Measurements from ENCODE around the gene PSMB2.

The PSMB2 gene

DNA sequence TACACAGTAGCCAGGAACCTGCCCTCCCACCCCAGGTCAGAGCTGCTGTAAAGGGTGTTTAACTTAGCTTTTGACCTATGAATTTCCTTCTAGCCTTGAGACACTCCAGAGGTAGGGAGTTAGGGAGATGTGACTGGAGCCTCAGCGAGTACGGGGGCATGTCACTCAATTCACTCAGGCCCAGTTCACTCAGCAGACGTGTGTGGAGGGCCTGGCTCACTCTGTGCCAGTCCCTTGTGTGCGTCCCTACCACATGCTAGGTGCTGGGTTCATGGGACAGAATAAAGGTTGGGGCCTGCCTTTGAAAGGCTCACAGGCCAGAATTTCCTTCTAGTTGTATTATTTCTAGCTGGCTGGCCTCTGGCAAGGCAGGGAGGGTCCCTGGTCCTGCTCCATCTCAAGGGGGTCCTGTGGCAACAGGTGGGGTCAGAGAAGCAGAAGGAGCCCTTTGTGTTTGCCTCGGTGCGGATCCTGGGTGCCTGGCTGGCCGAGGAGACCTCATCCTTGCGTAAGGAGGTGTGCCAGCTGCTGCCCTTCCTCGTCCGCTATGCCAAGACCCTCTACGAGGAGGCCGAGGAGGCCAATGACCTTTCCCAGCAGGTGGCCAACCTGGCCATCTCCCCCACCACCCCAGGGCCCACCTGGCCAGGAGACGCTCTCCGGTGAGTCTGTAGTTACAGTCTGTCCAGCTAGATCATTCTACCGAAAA lies 79.2 kb downstream of the PSMB2 start:
- peaks cover 41% of the 10 kb centered on the region for H3K4me1 ChIP-seq (ENCODE audit: control insufficient read depth, insufficient read depth, low read length)
- no peaks in the 10 kb centered on the region for H3K27me3 ChIP-seq (ENCODE audit: control insufficient read depth in 1 of 2, insufficient read depth in 2 of 2, low read length in 2 of 2)
- H3K27ac ChIP-seq (ENCODE audit: low read length) = no peak overlapping the region
- H3K9me3 ChIP-seq (ENCODE audit: control insufficient read depth in 2 of 2, low read length in 2 of 2) = no peaks in the 10 kb centered on the region
- no peak overlapping the region for H3K4me3 ChIP-seq (ENCODE audit: low read length in 2 of 2)
- H3K9ac ChIP-seq (ENCODE audit: low read length in 2 of 2) = peak overlapping the region in 1 of 2 donors; percentile 21
- peaks cover 3 to 20% of the 10 kb centered on the region in 2 donors for H3K36me3 ChIP-seq (ENCODE audit: control insufficient read depth in 2 of 2, insufficient read depth in 2 of 2, low read length in 2 of 2)

DNA sequence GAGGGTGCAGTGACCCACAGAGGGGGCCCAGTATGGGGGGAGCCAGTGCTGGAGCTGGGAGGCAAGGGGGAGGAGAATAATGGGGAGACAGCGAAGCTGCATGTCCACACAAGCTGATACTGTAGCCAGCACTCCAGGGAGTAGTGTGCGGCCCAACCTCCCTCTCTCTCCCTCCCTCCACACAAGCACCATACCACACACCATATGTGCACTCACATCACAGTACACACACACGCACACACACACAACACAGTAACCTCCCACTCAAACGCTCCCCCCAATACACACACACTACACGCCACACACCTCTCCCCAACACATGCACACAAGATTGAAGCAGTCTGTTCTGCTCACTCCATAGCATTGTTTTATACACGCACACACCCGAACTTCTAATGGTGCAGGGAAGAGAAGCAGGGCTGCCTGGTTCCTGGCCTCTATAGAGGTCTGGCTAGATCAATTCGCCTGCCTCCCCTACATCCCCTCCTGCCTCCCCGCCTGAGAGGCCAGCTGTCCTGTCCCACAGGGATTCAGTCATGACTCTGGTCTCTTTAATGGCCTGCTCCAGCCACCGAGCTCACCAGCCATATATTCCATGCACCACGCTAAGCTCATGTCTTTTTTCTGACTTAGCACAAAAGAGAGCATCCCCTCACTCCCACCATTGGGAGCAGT lies 79.9 kb downstream of the PSMB2 start:
- peaks cover 3 to 17% of the 10 kb centered on the region in 2 donors for H3K36me3 ChIP-seq (ENCODE audit: control insufficient read depth in 2 of 2, insufficient read depth in 2 of 2, low read length in 2 of 2)
- H3K27ac ChIP-seq (ENCODE audit: low read length) = peak overlapping the region; percentile 89
- peak overlapping the region in 1 of 2 donors; percentile 55 for H3K4me3 ChIP-seq (ENCODE audit: low read length in 2 of 2)
- peaks cover 46% of the 10 kb centered on the region for H3K4me1 ChIP-seq (ENCODE audit: control insufficient read depth, insufficient read depth, low read length)
- no peaks in the 10 kb centered on the region for H3K27me3 ChIP-seq (ENCODE audit: control insufficient read depth in 1 of 2, insufficient read depth in 2 of 2, low read length in 2 of 2)
- H3K9ac ChIP-seq (ENCODE audit: low read length in 2 of 2) = peak overlapping the region; percentile 52 to 64
- H3K9me3 ChIP-seq (ENCODE audit: control insufficient read depth in 2 of 2, low read length in 2 of 2) = no peaks in the 10 kb centered on the region

DNA sequence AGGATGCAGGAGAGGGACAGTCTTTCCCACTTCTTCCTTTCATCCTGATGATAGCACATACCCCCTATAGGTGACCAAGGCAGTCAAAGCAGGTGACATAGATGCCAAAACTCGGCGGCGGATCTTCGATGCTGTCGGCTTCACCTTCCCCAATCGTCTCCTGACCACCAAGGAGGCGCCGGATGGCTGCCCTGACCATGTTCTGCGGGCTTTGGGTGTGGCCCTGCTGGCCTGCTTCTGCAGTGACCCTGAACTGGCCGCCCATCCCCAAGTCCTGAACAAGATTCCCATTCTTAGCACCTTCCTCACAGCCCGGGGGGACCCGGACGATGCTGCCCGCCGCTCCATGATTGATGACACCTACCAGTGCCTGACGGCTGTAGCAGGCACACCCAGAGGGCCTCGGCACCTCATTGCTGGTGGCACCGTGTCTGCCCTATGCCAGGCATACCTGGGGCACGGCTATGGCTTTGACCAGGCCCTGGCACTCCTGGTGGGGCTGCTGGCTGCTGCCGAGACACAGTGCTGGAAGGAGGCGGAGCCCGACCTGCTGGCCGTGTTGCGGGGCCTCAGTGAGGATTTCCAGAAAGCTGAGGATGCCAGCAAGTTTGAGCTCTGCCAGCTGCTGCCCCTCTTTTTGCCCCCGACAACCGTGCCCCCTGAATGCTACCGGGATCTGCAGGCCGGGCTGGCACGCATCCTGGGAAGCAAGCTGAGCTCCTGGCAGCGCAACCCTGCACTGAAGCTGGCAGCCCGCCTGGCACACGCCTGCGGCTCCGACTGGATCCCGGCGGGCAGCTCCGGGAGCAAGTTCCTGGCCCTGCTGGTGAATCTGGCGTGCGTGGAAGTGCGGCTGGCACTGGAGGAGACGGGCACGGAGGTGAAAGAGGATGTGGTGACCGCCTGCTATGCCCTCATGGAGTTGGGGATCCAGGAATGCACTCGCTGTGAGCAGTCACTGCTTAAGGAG lies 80.8 kb downstream of the PSMB2 start:
- Histone ChIP-seq H3K27ac (ENCODE audit: low read length) (peak overlapping the region; percentile 89), H3K4me3 (ENCODE audit: low read length in 2 of 2) (peak overlapping the region; percentile 21 to 55), H3K36me3 (ENCODE audit: control insufficient read depth in 2 of 2, insufficient read depth in 2 of 2, low read length in 2 of 2) (peaks cover 3 to 14% of the 10 kb centered on the region in 2 donors)

DNA sequence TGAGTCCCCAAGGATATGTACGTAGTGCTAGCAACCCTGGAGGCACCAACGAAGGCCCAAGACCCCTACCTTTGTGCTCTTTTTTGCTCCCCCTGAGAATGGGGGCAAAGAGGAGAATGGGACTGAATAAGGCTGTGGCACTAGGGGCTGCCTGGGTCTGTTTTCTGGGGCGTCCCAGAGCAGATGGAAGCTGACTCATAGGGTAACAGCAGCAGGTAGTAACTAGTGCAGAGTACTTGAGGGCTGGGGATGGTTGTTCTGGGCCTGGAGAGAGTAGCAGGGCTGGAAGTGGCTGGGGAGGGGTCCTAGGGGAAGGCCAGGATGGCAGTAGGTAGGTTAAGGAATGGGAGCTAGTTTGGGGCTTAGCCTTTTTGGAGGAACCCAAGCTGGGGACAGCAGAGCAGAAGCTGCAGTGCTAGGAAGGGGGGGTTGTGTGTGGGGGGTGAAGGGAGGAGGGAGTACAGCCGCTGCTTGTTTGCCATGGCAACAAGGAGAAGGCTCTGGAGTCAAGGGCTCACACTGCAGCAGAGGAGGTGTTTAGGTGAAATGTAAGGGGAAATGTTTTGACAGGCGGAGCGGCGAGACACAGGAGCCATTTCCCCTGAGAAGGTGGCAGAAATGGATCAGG lies 81.9 kb downstream of the PSMB2 start:
- H3K27ac ChIP-seq (ENCODE audit: low read length) = peak overlapping the region; percentile 89
- H3K27me3 ChIP-seq (ENCODE audit: control insufficient read depth in 1 of 2, insufficient read depth in 2 of 2, low read length in 2 of 2) = no peaks in the 10 kb centered on the region
- H3K4me3 ChIP-seq (ENCODE audit: low read length in 2 of 2) = no peak overlapping the region
- peaks cover 62% of the 10 kb centered on the region for H3K4me1 ChIP-seq (ENCODE audit: control insufficient read depth, insufficient read depth, low read length)
- H3K9me3 ChIP-seq (ENCODE audit: control insufficient read depth in 2 of 2, low read length in 2 of 2) = no peaks in the 10 kb centered on the region
- H3K9ac ChIP-seq (ENCODE audit: low read length in 2 of 2) = no peak overlapping the region
- H3K36me3 ChIP-seq (ENCODE audit: control insufficient read depth in 2 of 2, insufficient read depth in 2 of 2, low read length in 2 of 2) = peaks cover 0 to 14% of the 10 kb centered on the region in 2 donors

More for the DNA sequence above, 80.8 kb downstream of the PSMB2 start:
- H3K9ac ChIP-seq (ENCODE audit: low read length in 2 of 2) = peak overlapping the region; percentile 52 to 64
- H3K4me1 ChIP-seq (ENCODE audit: control insufficient read depth, insufficient read depth, low read length) = peaks cover 54% of the 10 kb centered on the region
- no peaks in the 10 kb centered on the region for H3K27me3 ChIP-seq (ENCODE audit: control insufficient read depth in 1 of 2, insufficient read depth in 2 of 2, low read length in 2 of 2)
- no peaks in the 10 kb centered on the region for H3K9me3 ChIP-seq (ENCODE audit: control insufficient read depth in 2 of 2, low read length in 2 of 2)

DNA sequence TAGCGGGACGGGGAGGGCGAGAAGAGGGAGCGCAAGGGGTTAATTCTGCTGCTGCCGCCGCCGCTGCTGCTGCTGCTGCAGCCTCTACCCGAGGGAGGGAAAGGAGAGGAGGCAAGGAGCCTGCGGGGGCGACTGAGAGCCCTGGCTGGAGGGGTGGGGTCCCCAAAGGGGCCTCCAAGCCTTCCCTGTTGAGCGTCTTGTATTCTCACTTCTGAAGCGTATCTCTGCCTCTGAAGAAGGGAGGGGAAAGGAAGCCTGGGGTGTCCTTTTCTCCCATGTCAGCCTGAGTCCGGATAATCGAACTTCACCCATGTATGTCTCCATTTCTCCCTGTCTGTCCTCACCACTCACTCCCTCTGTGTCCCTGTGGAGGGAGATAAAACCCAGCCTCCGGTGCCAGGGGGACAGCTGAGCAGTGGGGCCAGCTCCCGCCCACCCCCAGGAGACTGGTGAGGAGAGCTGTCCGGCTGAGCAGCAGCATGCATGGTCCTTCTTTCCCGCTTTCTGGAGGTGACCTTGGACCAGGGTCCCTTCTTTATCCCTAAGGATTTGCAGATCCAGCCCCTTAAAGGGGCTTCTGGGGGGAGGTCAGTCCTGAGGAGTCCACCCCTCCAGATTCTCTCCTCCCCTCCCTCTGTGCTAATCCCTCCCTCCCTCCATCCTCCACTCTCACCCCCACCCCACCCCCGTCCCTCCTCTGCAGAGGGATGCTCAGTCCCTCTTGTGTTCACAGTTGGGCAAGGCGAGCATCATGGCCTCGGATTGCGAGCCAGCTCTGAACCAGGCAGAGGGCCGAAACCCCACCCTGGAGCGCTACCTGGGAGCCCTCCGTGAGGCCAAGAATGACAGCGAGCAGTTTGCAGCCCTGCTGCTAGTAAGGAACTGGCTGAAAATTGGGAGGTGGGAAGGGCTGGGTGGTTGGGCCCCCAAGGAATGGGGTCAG lies 82.7 kb downstream of the PSMB2 start:
- no peaks in the 10 kb centered on the region for H3K27me3 ChIP-seq (ENCODE audit: control insufficient read depth in 1 of 2, insufficient read depth in 2 of 2, low read length in 2 of 2)
- peak overlapping the region; percentile 86 to 96 for H3K4me3 ChIP-seq (ENCODE audit: low read length in 2 of 2)
- peaks cover 61% of the 10 kb centered on the region for H3K4me1 ChIP-seq (ENCODE audit: control insufficient read depth, insufficient read depth, low read length)
- peaks cover 2 to 7% of the 10 kb centered on the region in 2 donors for H3K36me3 ChIP-seq (ENCODE audit: control insufficient read depth in 2 of 2, insufficient read depth in 2 of 2, low read length in 2 of 2)
- H3K27ac ChIP-seq (ENCODE audit: low read length) = peak overlapping the region; percentile 89
- H3K9ac ChIP-seq (ENCODE audit: low read length in 2 of 2) = peak overlapping the region; percentile 80 to 89
- no peaks in the 10 kb centered on the region for H3K9me3 ChIP-seq (ENCODE audit: control insufficient read depth in 2 of 2, low read length in 2 of 2)

DNA sequence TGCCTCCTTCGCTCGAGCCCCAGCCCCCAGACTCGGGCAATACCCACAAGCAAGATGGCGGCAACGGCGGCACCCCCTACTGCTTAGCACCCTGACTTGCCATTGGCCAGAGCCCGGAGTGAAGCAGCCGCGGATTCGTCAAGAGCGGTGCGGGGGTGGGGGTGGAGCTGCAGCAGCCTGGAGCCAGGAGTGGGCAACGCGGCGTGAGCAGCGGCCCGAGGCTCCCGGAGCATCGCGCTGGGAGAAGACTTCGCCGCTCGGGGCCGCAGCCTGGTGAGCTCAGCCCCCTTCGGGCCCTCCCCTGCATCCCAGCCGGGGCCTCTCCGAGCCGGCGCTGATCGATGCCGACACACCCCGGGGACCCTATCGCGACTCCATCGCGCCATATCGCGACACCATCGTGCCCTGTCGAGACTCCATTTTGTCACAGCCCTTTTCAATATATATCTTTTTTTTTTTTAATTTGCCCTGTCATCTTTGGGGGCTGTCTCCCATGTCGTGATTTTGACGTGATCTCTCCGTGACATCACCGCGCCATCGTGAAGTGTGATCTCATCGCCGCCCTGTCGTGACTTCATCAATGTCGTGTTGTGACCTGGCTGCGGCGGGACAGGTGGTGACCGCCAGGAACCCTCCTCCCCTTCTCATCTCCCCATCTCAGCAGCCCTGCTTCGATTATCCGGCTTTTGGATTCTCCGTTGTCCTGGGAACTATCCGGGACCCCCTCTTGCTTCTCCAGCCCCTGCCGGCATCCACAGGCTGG lies 83.5 kb downstream of the PSMB2 start, which contains the start of gene NCDN:
Gene NCDN, plus strand, starts transcription at position 189 of the 763 bp plus-strand sequence. Its CDS starts 392 bp downstream, at position 581.
- Histone ChIP-seq H3K4me1 (ENCODE audit: control insufficient read depth, insufficient read depth, low read length) (peaks cover 61% of the 10 kb centered on the region), H3K36me3 (ENCODE audit: control insufficient read depth in 2 of 2, insufficient read depth in 2 of 2, low read length in 2 of 2) (peaks cover 2 to 7% of the 10 kb centered on the region in 2 donors), H3K9me3 (ENCODE audit: control insufficient read depth in 2 of 2, low read length in 2 of 2) (no peaks in the 10 kb centered on the region), H3K9ac (ENCODE audit: low read length in 2 of 2) (peak within 1 kb of the TSS; percentile 84 to 89), H3K27ac (ENCODE audit: low read length) (peak within 1 kb of the TSS; percentile 89), H3K4me3 (ENCODE audit: low read length in 2 of 2) (peak within 1 kb of the TSS; percentile 86 to 96), H3K27me3 (ENCODE audit: control insufficient read depth in 1 of 2, insufficient read depth in 2 of 2, low read length in 2 of 2) (no peaks in the 10 kb centered on the region)

DNA sequence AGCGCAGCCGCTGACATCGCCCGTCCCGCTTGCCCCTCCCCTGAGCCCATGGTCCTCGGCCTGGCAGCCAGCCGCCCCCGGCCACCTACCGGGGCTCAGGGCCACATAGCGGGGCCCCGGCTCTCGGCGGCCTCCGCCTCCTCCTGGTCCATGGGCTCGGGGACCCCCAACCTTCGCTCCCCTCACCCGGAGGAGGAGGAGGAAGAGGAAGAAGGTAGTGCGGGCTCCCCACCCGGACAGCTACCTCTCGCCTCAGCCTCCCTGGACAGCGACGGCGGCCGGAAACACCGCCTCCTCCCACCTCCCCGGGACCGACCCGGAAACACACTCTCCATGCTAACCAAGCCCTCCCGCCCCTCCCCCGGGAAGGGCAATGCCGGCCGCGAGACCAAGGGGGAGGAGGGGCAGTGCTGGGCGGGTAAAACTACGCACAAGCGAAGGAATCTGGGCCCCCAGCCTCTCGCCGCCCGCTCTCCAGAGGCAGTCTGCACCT lies 84.2 kb downstream of the PSMB2 start, which contains the start of gene KIAA0319L:
Gene KIAA0319L, minus strand, starts transcription at position 286 of the 493 bp plus-strand sequence. CDS start 2,912 bp downstream, outside the sequence.
- Histone ChIP-seq H3K36me3 (ENCODE audit: control insufficient read depth in 2 of 2, insufficient read depth in 2 of 2, low read length in 2 of 2) (peaks cover 6 to 7% of the 10 kb centered on the region in 2 donors), H3K4me3 (ENCODE audit: low read length in 2 of 2) (peak within 1 kb of the TSS; percentile 86 to 96), H3K27ac (ENCODE audit: low read length) (peak within 1 kb of the TSS; percentile 89), H3K4me1 (ENCODE audit: control insufficient read depth, insufficient read depth, low read length) (peaks cover 61% of the 10 kb centered on the region), H3K9me3 (ENCODE audit: control insufficient read depth in 2 of 2, low read length in 2 of 2) (no peaks in the 10 kb centered on the region), H3K27me3 (ENCODE audit: control insufficient read depth in 1 of 2, insufficient read depth in 2 of 2, low read length in 2 of 2) (no peaks in the 10 kb centered on the region), H3K9ac (ENCODE audit: low read length in 2 of 2) (peak within 1 kb of the TSS; percentile 84 to 89)

DNA sequence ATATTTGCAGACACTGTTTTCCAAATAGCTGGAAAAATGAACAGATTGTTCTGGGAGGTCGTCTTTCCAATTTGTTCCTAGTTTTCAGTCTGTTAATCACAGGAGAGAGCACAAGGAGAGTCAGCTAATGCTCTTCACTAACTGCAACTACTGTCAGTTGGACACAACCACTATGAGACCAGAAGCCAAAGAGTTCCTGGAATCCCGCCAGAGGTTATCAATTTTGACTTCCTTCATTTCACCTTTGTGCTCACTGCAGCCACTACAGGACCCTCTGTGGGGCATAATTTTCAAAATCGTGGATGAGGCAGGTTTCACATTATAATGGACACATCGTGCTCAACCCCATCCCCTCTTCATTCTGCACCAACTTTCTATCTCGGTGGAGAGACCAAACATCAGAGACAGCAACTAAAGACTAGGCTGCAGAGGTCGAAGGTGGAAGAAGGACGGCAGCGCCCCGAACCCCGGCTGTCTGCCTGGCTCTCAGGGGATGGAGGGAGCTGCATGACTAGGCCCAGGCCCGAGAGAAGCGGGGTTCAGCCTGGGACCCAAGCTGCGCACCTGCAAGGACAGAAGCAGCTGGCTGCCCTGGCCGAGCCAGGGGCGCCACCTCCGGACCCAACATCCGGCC lies 84.7 kb downstream of the PSMB2 start:
- Histone ChIP-seq H3K9ac (ENCODE audit: low read length in 2 of 2) (peak overlapping the region; percentile 84 to 89), H3K36me3 (ENCODE audit: control insufficient read depth in 2 of 2, insufficient read depth in 2 of 2, low read length in 2 of 2) (peaks cover 9 to 11% of the 10 kb centered on the region in 2 donors), H3K9me3 (ENCODE audit: control insufficient read depth in 2 of 2, low read length in 2 of 2) (no peaks in the 10 kb centered on the region), H3K4me1 (ENCODE audit: control insufficient read depth, insufficient read depth, low read length) (peaks cover 57% of the 10 kb centered on the region), H3K4me3 (ENCODE audit: low read length in 2 of 2) (peak overlapping the region; percentile 86 to 96), H3K27me3 (ENCODE audit: control insufficient read depth in 1 of 2, insufficient read depth in 2 of 2, low read length in 2 of 2) (no peaks in the 10 kb centered on the region), H3K27ac (ENCODE audit: low read length) (peak overlapping the region; percentile 89)
